ENCODE results near the gene ASAP2.

The ASAP2 gene

DNA sequence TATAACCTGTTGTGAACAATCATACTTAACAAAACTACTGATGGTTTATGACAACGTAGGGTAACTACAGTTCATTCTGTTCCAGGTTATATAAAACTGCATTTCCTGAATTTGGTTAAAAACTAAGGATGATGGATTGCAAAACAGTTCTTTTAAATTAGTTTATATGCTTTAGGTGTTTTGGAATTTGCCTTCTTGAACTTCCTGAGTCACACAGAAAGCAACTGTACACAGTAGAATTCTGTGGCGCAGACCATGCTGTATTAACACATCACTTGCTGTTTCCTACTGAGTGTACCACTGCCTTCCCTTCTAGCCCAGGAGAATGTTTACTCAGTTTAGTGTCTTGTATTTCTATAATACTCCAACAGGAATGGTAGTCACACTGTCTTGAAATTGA is 197.3 kb downstream of the ASAP2 start:
- H3K9me3 ChIP-seq (ENCODE audit: control insufficient read depth in 1 of 2, low read length in 2 of 2) = no peaks in the 10 kb centered on the region
- peaks cover under 1 to 42% of the 10 kb centered on the region in 2 donors for H3K36me3 ChIP-seq (ENCODE audit: control insufficient read depth in 1 of 2, insufficient read depth in 2 of 2, low read length in 2 of 2)

DNA sequence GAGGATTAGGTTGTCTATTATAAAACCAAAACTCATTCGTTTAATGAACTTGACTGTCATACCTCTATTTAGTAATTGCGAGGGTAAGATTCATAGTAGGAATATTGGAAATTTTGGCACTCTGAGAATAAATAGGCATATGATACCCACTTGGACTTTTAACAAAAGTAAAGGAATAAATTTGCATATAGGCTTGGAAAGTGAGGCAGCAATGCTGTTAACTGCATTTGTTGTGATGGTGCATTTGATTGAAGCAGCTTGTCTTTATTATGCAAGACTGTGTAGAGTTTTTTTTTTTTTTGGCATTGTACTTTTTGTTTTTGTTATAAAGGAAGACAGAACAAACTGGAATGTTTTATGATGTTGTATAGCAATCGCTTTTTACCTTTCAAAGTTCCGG is 197.8 kb downstream of the ASAP2 start:
- Histone ChIP-seq H3K9me3 (ENCODE audit: control insufficient read depth in 1 of 2, low read length in 2 of 2) (no peaks in the 10 kb centered on the region), H3K27me3 (ENCODE audit: control insufficient read depth in 1 of 2, insufficient read depth in 2 of 2, low read length in 2 of 2) (no peaks in the 10 kb centered on the region), H3K4me3 (ENCODE audit: low read depth in 1 of 2, low read length in 2 of 2) (no peak overlapping the region), H3K4me1 (ENCODE audit: control insufficient read depth in 1 of 2, insufficient read depth in 2 of 2, low read length in 2 of 2) (no peaks in the 10 kb centered on the region), H3K36me3 (ENCODE audit: control insufficient read depth in 1 of 2, insufficient read depth in 2 of 2, low read length in 2 of 2) (peaks cover 3 to 47% of the 10 kb centered on the region in 2 donors), H3K27ac (ENCODE audit: low read depth, low read length) (no peak overlapping the region), H3K9ac (ENCODE audit: low read depth in 1 of 2, low read length in 2 of 2) (no peak overlapping the region)

More for the DNA sequence above, 197.3 kb downstream of the ASAP2 start:
- Histone ChIP-seq H3K4me1 (ENCODE audit: control insufficient read depth in 1 of 2, insufficient read depth in 2 of 2, low read length in 2 of 2) (no peaks in the 10 kb centered on the region), H3K27ac (ENCODE audit: low read depth, low read length) (no peak overlapping the region), H3K9ac (ENCODE audit: low read depth in 1 of 2, low read length in 2 of 2) (no peak overlapping the region), H3K4me3 (ENCODE audit: low read depth in 1 of 2, low read length in 2 of 2) (no peak overlapping the region), H3K27me3 (ENCODE audit: control insufficient read depth in 1 of 2, insufficient read depth in 2 of 2, low read length in 2 of 2) (no peaks in the 10 kb centered on the region)

DNA sequence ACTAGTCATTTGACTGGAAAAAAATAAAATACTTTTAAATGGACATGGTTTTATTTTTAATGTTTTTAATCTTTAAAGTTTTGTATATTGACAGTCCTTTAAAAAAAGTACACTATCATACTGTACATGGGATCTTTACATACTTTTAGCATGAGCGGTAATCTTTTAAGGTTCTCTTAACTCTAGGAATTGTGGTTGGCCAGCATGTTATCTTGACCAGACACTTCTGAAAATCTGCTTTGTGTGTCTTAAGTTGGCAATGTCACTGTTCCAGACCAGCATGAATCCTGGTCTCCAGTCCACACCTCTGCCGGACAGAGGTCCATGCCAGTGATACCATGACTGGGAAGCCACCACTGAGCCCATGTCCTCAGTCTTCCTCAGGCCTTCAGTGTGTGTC is 199.0 kb downstream of the ASAP2 start:
- no peak overlapping the region for H3K9ac ChIP-seq (ENCODE audit: low read depth in 1 of 2, low read length in 2 of 2)
- no peak overlapping the region for H3K4me3 ChIP-seq (ENCODE audit: low read depth in 1 of 2, low read length in 2 of 2)
- H3K27ac ChIP-seq (ENCODE audit: low read depth, low read length) = no peak overlapping the region
- no peaks in the 10 kb centered on the region for H3K27me3 ChIP-seq (ENCODE audit: control insufficient read depth in 1 of 2, insufficient read depth in 2 of 2, low read length in 2 of 2)
- peaks cover 3 to 49% of the 10 kb centered on the region in 2 donors for H3K36me3 ChIP-seq (ENCODE audit: control insufficient read depth in 1 of 2, insufficient read depth in 2 of 2, low read length in 2 of 2)
- H3K9me3 ChIP-seq (ENCODE audit: control insufficient read depth in 1 of 2, low read length in 2 of 2) = no peaks in the 10 kb centered on the region
- no peaks in the 10 kb centered on the region for H3K4me1 ChIP-seq (ENCODE audit: control insufficient read depth in 1 of 2, insufficient read depth in 2 of 2, low read length in 2 of 2)

DNA sequence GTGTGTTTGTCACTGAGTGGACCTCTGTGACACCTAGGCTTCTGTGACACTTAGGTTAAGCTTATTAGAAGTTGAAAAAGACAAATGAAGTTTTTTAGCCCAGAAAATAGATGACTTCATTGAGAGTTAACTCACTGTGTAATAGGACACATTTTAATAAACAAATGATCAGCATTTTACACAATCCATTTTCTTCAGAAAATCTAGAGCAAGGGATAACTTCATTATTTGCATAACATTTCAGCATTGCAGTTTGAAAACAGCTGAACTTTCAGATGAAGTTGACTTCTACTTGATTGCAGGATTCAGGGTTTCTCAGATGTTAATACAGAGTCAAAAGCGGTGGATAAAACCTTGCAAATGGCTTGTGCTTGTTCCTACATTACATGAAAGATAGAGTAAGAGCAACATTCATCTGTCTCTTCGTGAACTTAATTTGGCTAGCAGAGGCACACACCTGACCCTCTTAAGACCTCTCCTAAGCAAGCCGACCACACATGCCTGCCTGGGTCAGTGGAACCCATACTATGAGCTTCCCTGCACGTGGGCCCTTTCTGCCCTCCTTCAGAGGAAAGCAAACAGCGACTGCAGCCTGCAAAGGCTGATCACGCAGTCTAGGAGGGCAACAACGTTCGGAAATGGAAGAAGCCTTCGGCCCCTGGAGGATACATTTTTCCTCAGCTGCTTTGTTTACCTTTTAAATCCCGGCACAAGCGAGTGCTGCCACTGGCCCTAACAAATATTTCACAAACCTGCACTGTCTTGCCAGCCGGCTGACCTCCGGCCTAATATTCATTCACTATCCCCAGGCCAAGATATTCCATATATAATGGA is 200.1 kb downstream of the ASAP2 start:
- Histone ChIP-seq H3K36me3 (ENCODE audit: control insufficient read depth in 1 of 2, insufficient read depth in 2 of 2, low read length in 2 of 2) (peaks cover 3 to 41% of the 10 kb centered on the region in 2 donors), H3K4me3 (ENCODE audit: low read depth in 1 of 2, low read length in 2 of 2) (no peak overlapping the region), H3K27ac (ENCODE audit: low read depth, low read length) (no peak overlapping the region), H3K27me3 (ENCODE audit: control insufficient read depth in 1 of 2, insufficient read depth in 2 of 2, low read length in 2 of 2) (no peaks in the 10 kb centered on the region), H3K9me3 (ENCODE audit: control insufficient read depth in 1 of 2, low read length in 2 of 2) (no peaks in the 10 kb centered on the region), H3K9ac (ENCODE audit: low read depth in 1 of 2, low read length in 2 of 2) (no peak overlapping the region), H3K4me1 (ENCODE audit: control insufficient read depth in 1 of 2, insufficient read depth in 2 of 2, low read length in 2 of 2) (no peaks in the 10 kb centered on the region)

DNA sequence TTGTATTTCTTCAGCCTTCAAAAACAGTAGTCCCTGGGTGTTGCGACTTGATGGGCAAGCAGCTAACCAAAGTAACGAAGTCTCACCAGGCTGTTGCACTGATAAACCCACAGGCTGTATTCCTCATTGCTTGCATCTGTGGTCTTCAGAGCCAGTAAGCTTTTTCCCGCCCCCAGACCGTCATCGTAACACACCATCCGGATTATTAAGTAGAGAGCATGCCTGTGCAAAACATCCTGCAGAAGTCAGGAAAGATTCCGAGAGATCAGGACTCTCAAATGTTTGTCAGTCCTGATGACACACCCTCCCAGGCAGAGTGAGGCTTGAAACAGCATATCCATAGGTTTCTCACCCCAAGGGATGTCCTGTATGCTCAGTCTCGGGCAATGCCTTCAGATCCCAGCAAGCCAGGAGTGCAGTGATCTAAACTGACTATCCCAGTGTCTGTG is 200.8 kb downstream of the ASAP2 start:
- H3K36me3 ChIP-seq (ENCODE audit: control insufficient read depth in 1 of 2, insufficient read depth in 2 of 2, low read length in 2 of 2) = peaks cover 3 to 40% of the 10 kb centered on the region in 2 donors
- H3K9ac ChIP-seq (ENCODE audit: low read depth in 1 of 2, low read length in 2 of 2) = no peak overlapping the region
- no peak overlapping the region for H3K4me3 ChIP-seq (ENCODE audit: low read depth in 1 of 2, low read length in 2 of 2)
- H3K27ac ChIP-seq (ENCODE audit: low read depth, low read length) = no peak overlapping the region
- no peaks in the 10 kb centered on the region for H3K4me1 ChIP-seq (ENCODE audit: control insufficient read depth in 1 of 2, insufficient read depth in 2 of 2, low read length in 2 of 2)
- no peaks in the 10 kb centered on the region for H3K9me3 ChIP-seq (ENCODE audit: control insufficient read depth in 1 of 2, low read length in 2 of 2)
- no peaks in the 10 kb centered on the region for H3K27me3 ChIP-seq (ENCODE audit: control insufficient read depth in 1 of 2, insufficient read depth in 2 of 2, low read length in 2 of 2)

DNA sequence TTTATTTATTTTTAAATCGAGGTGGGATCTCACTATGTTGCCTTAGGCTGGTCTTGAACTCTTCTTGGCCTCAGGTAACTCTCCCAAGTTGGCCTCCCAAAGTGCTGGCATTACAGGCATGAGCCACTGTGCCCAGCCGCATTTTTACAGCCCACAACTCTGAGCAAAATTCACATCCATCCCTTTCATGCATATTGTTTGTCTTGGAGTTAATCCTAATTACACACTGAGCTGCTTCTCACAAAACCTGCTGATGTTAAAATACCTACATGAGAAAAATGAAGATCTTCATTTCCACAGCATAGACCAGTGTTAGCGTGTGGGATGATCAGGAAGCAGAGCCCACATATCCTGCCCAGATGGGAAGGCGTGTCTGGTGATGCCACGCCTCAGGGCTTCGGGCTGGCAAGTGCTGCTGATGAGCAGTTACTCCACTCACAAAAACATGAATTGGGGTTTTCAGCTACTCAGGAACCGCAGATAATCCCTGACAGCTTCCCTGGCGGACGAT is 202.1 kb downstream of the ASAP2 start:
- no peak overlapping the region for H3K27ac ChIP-seq (ENCODE audit: low read depth, low read length)
- H3K4me3 ChIP-seq (ENCODE audit: low read depth in 1 of 2, low read length in 2 of 2) = no peak overlapping the region
- no peak overlapping the region for H3K9ac ChIP-seq (ENCODE audit: low read depth in 1 of 2, low read length in 2 of 2)
- no peaks in the 10 kb centered on the region for H3K27me3 ChIP-seq (ENCODE audit: control insufficient read depth in 1 of 2, insufficient read depth in 2 of 2, low read length in 2 of 2)
- no peaks in the 10 kb centered on the region for H3K9me3 ChIP-seq (ENCODE audit: control insufficient read depth in 1 of 2, low read length in 2 of 2)
- no peaks in the 10 kb centered on the region for H3K4me1 ChIP-seq (ENCODE audit: control insufficient read depth in 1 of 2, insufficient read depth in 2 of 2, low read length in 2 of 2)
- peaks cover 3 to 29% of the 10 kb centered on the region in 2 donors for H3K36me3 ChIP-seq (ENCODE audit: control insufficient read depth in 1 of 2, insufficient read depth in 2 of 2, low read length in 2 of 2)

GRCh38 chr2:9410108-9410507 is 203.5 kb downstream of the ASAP2 start:
- Histone ChIP-seq H3K36me3 (ENCODE audit: control insufficient read depth in 1 of 2, insufficient read depth in 2 of 2, low read length in 2 of 2) (peaks cover 3 to 26% of the 10 kb centered on the region in 2 donors), H3K9me3 (ENCODE audit: control insufficient read depth in 1 of 2, low read length in 2 of 2) (no peaks in the 10 kb centered on the region), H3K4me3 (ENCODE audit: low read depth in 1 of 2, low read length in 2 of 2) (no peak overlapping the region), H3K27me3 (ENCODE audit: control insufficient read depth in 1 of 2, insufficient read depth in 2 of 2, low read length in 2 of 2) (no peaks in the 10 kb centered on the region), H3K4me1 (ENCODE audit: control insufficient read depth in 1 of 2, insufficient read depth in 2 of 2, low read length in 2 of 2) (no peaks in the 10 kb centered on the region), H3K27ac (ENCODE audit: low read depth, low read length) (no peak overlapping the region), H3K9ac (ENCODE audit: low read depth in 1 of 2, low read length in 2 of 2) (no peak overlapping the region)

GRCh38 chr2:9412781-9413180 is 206.2 kb downstream of the ASAP2 start:
- Histone ChIP-seq H3K4me3 (ENCODE audit: low read depth in 1 of 2, low read length in 2 of 2) (no peak overlapping the region), H3K36me3 (ENCODE audit: control insufficient read depth in 1 of 2, insufficient read depth in 2 of 2, low read length in 2 of 2) (peaks cover 3 to 22% of the 10 kb centered on the region in 2 donors), H3K27ac (ENCODE audit: low read depth, low read length) (no peak overlapping the region), H3K9me3 (ENCODE audit: control insufficient read depth in 1 of 2, low read length in 2 of 2) (no peaks in the 10 kb centered on the region), H3K4me1 (ENCODE audit: control insufficient read depth in 1 of 2, insufficient read depth in 2 of 2, low read length in 2 of 2) (no peaks in the 10 kb centered on the region), H3K9ac (ENCODE audit: low read depth in 1 of 2, low read length in 2 of 2) (no peak overlapping the region), H3K27me3 (ENCODE audit: control insufficient read depth in 1 of 2, insufficient read depth in 2 of 2, low read length in 2 of 2) (no peaks in the 10 kb centered on the region)

DNA sequence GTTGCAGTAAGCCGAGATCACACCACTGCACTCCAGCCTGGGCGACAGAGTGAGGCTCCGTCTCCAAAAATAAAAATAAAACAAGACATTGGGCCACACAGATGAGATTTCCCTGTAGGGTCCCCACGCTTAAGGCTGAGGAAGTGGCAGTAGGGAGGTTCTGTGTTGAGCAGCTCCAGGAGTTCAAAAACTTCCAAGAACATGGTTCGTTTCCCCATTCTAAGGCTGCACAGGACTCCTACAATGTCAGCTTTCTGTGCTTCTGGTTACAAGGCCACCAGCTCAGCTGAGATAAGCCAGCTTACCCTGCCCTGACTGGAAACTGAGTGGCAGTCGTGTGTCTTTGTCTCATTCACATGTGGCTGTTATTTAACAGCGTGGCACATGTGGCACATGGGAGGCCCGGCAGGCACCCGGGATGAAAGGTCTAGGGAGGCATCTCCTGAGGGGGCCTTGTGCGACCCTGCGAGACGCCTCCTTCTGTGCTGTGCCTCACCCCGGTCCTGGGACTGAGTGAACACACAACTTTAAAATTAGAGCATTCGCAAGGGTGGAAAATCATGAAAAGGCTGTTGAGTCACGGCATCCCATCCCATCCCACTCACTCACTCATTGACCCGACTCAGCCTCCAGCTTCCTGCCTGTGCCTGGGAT is 209.0 kb downstream of the ASAP2 start:
- H3K36me3 ChIP-seq (ENCODE audit: control insufficient read depth in 1 of 2, insufficient read depth in 2 of 2, low read length in 2 of 2) = peaks cover 0 to 11% of the 10 kb centered on the region in 2 donors
- no peaks in the 10 kb centered on the region for H3K9me3 ChIP-seq (ENCODE audit: control insufficient read depth in 1 of 2, low read length in 2 of 2)
- no peak overlapping the region for H3K27ac ChIP-seq (ENCODE audit: low read depth, low read length)
- H3K4me1 ChIP-seq (ENCODE audit: control insufficient read depth in 1 of 2, insufficient read depth in 2 of 2, low read length in 2 of 2) = no peaks in the 10 kb centered on the region
- H3K9ac ChIP-seq (ENCODE audit: low read depth in 1 of 2, low read length in 2 of 2) = no peak overlapping the region
- no peaks in the 10 kb centered on the region for H3K27me3 ChIP-seq (ENCODE audit: control insufficient read depth in 1 of 2, insufficient read depth in 2 of 2, low read length in 2 of 2)
- no peak overlapping the region for H3K4me3 ChIP-seq (ENCODE audit: low read depth in 1 of 2, low read length in 2 of 2)

DNA sequence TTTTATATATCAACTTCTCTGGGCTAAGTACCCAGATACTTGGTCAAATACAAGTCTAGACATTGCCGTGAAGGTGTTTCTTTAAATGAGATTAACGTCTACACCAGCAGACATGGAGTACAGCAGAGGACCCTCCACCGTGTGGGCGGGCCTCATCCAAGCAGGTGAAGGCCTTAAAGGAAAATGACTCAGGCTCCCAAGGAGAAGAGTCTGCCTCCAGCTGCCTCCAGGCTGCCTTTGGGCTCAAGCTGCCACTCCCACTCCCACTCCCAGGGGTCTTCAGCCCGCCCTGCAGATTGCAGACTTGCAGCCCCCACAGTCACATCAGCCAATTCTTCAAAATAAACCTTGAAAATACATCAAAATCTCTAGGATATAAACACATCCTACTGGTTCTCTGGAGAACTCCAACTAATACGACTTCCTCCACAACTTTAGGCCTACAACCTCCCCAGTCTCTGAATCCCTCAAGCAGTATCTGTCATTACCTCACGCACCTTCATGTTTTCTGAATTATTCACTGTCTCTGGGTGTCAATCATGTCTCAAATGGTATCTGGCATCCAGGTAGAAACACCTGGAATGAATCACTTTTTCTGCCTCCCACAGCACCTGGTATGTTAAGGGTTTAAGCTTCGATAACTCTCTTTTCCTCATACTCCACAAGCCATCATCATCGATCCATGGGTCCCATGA is 209.8 kb downstream of the ASAP2 start:
- no peaks in the 10 kb centered on the region for H3K9me3 ChIP-seq (ENCODE audit: control insufficient read depth in 1 of 2, low read length in 2 of 2)
- no peak overlapping the region for H3K4me3 ChIP-seq (ENCODE audit: low read depth in 1 of 2, low read length in 2 of 2)
- no peak overlapping the region for H3K27ac ChIP-seq (ENCODE audit: low read depth, low read length)
- no peak overlapping the region for H3K9ac ChIP-seq (ENCODE audit: low read depth in 1 of 2, low read length in 2 of 2)
- no peaks in the 10 kb centered on the region for H3K27me3 ChIP-seq (ENCODE audit: control insufficient read depth in 1 of 2, insufficient read depth in 2 of 2, low read length in 2 of 2)
- peaks cover 0 to 11% of the 10 kb centered on the region in 2 donors for H3K36me3 ChIP-seq (ENCODE audit: control insufficient read depth in 1 of 2, insufficient read depth in 2 of 2, low read length in 2 of 2)
- no peaks in the 10 kb centered on the region for H3K4me1 ChIP-seq (ENCODE audit: control insufficient read depth in 1 of 2, insufficient read depth in 2 of 2, low read length in 2 of 2)
